ENCODE results near the gene MSX1.

The MSX1 gene

GRCh38 chr4:4858527-4859324, 739 bp upstream of the MSX1 start:
- FAIRE-seq = no peak

GRCh38 chr4:4859799-4860599, 534 bp downstream of the MSX1 start:
- no peak for FAIRE-seq

- no peak for FAIRE-seq
Measured at GRCh38 chr4:4860600-4861389, 1.3 kb downstream of the MSX1 start.

GRCh38 chr4:4861390-4862018, 2.0 kb downstream of the MSX1 start:
- FAIRE-seq = no peak

GRCh38 chr4:4862071-4862551, 2.6 kb downstream of the MSX1 start:
- no peak for FAIRE-seq

GRCh38 chr4:4862665-4863482, 3.4 kb downstream of the MSX1 start:
- FAIRE-seq = no peak

GRCh38 chr4:4864443-4864939, 5.0 kb downstream of the MSX1 start:
- FAIRE-seq = no peak

GRCh38 chr4:4864940-4865704, 5.7 kb downstream of the MSX1 start:
- no peak for FAIRE-seq

- no peak for FAIRE-seq
Measured at GRCh38 chr4:4865705-4866123, 6.2 kb downstream of the MSX1 start.

- no peak for FAIRE-seq
Measured at GRCh38 chr4:4866124-4866865, 6.8 kb downstream of the MSX1 start.

- no peak for FAIRE-seq
Measured at GRCh38 chr4:4866866-4867374, 7.5 kb downstream of the MSX1 start.

GRCh38 chr4:4867375-4868039, 8.0 kb downstream of the MSX1 start:
- FAIRE-seq = no peak

GRCh38 chr4:4868040-4868757, 8.7 kb downstream of the MSX1 start:
- FAIRE-seq = no peak

GRCh38 chr4:4868758-4869723, 9.6 kb downstream of the MSX1 start:
- no peak for FAIRE-seq

GRCh38 chr4:4869731-4870571, 10.5 kb downstream of the MSX1 start:
- FAIRE-seq = no peak

- no peak for FAIRE-seq
Measured at GRCh38 chr4:4870576-4871241, 11.2 kb downstream of the MSX1 start.

Measured in islet of Langerhans (tissue), 1 donor.